NCI-H1417 (cell line): ENCODE results near the gene GLP1R.

ENCODE experiments used
- DNase-seq, 3 experiments: peaks; one replicate each; lab custom pipeline; 2025; lab: John Stamatoyannopoulos, UW

GLP1R gene

GRCh38 chr6:39062014-39062740 lies 13.6 kb downstream of the GLP1R start:
- peak in 2 of 3 experiments; percentile 81 to 94 for DNase-seq

DNA sequence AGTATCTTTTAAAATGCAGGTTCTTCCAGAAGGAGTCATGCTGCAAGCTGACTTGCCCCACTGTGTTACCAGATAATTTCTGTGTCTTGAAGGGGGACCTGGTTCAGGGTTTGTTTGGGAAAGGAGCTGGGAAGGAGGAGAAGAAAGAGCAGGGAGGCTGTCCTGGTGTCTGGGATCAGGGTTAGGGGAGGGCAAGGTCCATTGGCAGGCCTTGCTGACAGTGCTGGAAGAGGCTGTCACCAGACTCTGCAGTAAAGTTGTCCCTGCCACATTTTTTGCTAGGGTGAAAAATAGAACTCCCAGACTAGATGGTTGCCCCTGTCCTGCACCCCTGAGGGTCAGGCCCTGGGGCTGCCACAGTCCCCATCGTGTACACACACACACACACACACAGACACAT lies 14.9 kb downstream of the GLP1R start:
- no peak for DNase-seq

- no peak for DNase-seq
These were observed 17.0 kb downstream of the GLP1R start for GRCh38 chr6:39065561-39065960.

DNA sequence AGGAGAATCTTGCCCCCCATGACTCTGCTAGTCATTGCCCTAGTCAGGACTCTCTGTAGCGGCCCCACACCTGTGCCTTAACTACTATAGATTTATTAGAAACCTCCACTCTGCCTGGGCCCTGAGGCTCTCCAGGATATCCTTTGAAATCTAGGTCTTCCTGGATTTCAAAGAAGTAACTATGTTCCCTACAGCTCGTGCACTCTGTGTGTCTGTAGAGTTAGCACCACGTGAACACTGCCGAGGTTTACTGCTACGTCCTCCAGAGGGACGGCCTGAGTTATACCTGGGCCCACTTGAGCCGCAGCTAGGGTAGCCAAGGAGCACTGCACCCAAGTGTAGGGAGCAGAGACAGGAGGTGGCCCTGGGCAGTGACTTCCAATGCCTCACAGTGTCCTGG lies 19.8 kb downstream of the GLP1R start:
- no peak for DNase-seq

- no peak for DNase-seq
These were observed 24.2 kb downstream of the GLP1R start for GRCh38 chr6:39072830-39073229.

- no peak for DNase-seq
These were observed 25.1 kb downstream of the GLP1R start for GRCh38 chr6:39073471-39074355.

DNA sequence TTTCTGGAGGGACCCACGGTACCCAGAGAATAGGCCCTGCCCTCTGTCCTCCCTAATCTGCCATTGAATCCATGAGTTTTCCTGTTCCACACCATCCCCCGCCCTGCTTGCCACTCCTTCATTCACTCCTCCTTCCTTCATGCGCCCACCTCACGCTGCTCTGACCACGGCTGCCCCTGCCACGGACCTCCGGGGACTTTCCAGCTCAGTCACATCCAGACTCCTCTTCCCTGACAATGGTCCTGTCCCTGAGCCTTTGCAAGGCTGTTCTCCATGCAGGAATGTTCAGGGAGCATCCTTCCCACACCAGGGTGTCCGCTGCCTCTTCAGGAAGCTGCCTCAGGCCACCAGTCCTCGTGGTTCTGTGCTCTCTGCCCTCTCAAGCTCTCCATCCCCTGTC lies 25.9 kb downstream of the GLP1R start:
- no peak for DNase-seq

DNA sequence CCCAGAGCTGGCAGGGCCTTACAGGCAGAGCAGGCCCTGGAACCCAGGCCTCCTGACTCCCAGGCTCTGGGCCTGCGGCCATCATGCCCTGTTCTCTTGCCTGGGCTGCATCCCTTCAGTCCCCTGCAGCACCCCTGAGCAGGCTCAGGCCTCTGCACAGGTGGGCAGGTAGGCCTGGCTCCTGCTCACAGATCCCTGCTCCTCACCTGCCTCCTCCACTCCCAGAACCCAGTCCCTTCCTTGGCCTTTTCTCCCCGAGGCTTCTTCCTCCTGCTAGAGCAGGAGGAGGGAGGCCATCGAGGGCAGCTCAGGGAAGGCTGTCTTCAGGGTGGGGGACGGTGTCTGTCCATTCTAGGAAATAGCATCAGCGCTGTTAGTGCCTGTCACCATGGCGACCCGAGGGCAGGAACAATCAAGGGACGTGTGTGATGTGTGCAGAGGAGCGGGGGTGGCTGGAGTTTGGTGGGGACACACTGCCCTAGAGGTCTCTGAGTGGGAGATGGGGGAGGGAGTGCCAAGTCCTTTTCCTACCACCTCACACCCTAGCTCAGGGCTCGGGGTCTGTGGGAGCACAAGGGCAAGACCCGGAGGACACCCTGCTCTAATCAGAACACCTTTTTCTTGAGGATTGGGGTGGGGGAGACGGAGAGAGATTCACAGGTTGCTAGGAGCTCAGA lies 26.6 kb downstream of the GLP1R start:
- DNase-seq: peak in 2 of 3 experiments; percentile 22 to 53

GRCh38 chr6:39075807-39076622 lies 27.4 kb downstream of the GLP1R start:
- peak in 1 of 3 experiments; percentile 13 for DNase-seq

GRCh38 chr6:39076623-39077535 lies 28.3 kb downstream of the GLP1R start:
- DNase-seq: no peak

DNA sequence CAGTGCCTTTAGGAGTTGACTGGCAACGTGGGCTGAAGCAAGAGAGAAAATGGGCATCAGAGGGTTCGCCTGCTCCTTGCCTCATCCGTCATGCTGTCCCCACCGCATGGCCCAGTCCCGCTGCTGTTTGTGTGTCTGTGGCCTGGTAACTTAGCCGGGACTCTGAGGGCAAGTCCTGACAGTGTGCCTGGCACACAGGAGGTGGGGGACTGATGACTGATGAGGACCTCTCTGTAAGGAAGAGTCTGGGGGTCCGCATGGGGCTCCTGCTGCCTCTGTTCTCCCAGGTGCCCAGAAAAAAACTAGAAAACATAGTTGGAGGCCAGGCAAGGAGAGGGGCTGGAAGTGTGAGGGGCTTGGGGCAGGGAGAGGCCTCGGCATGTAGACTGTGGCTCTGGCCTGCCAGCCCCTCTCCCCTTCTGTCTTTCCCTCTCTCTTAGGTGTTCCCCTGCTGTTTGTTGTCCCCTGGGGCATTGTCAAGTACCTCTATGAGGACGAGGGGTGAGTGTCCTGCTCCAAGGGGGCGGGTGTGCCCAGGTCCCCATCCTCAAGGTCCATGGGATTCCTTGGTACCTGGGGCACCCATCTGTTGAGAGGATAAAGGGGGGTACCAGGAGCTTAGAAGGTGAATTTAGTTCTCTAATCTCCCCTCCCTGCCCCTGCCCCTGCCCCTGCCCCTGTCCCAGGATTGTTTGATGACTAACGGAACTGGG lies 29.5 kb downstream of the GLP1R start:
- no peak for DNase-seq

- no peak for DNase-seq
These were observed 30.1 kb downstream of the GLP1R start for GRCh38 chr6:39078695-39079094.

DNA sequence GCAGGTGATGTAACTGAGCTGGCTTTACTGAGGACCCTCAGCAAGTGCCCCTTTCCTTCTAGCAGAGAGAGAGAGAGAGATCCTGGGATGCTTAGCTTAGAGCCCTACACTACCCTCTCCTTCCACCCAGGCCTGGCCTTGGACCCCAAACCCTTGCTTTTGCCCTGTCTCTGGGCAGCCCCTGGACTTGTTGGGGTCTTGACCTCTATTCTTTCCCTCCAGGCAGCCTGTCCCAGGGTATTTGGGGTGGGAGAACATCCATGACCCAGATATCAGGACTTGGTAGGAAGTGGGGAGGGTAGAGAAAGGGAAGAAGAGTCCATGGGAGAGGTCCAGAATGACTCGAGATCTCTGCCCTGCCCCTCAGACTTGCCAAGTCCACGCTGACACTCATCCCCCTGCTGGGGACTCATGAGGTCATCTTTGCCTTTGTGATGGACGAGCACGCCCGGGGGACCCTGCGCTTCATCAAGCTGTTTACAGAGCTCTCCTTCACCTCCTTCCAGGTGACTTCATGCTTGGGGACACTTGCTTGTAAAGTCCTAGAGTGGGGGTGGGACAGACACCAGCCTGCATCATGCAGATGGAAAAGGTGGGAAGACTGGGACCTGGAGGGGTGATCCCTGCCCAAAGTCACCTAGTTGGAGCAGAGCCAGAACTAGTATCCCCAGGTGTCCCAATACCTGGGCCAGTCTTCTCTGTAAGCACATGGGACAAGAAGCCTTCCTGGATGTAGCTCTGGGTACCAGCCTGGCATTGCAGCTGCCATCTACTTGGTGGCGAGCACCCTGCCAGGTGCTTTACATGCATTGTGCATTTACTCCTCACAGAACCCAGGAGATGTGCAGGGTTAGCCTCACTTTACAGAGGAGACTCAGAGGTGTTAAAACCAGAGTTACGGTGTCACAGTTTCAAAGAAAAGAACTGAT lies 30.9 kb downstream of the GLP1R start:
- DNase-seq: no peak

- DNase-seq: no peak
These were observed 31.8 kb downstream of the GLP1R start for GRCh38 chr6:39080246-39080875.

DNA sequence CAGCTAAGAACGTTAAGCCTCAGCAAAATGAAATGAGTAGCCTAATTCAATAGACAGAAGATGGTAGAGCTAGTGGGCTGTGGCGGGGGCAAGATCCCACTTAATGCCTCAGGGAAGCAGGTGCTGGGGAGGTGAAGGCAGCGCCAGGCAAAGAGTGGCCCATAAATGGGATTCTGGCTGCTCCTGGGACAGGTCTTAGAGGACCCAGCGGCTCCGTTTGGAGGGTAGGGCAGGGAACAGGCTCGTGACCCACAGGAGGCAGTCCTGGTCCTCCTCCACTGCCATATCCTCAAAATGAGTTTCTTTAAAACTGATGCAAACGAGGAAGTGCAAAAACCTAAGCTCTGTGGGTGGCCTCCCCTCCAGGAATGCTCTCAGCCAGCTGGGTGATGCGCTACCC lies 33.7 kb downstream of the GLP1R start:
- DNase-seq: no peak

DNA sequence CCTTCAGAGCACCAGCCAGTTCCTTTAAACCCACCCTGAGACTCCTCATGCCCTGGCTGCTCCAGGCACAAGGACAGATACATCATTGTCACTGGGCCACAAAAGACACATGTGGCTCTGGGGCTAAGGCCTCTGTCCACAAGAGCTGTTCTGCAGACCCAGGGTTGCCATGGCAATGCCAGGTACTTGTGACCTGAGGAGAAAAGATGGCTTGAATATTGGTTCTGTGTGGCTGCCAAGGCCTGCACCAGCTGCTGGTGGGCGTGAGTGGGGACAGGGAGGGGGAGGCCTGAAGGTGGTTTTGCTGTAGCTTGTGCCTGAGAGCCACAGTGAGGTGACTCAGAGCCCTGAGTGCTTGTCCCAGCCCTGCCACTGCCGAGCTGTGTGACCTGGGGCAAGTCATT lies 34.7 kb downstream of the GLP1R start:
- peak; percentile 48 to 81 (median 49) for DNase-seq

DNA sequence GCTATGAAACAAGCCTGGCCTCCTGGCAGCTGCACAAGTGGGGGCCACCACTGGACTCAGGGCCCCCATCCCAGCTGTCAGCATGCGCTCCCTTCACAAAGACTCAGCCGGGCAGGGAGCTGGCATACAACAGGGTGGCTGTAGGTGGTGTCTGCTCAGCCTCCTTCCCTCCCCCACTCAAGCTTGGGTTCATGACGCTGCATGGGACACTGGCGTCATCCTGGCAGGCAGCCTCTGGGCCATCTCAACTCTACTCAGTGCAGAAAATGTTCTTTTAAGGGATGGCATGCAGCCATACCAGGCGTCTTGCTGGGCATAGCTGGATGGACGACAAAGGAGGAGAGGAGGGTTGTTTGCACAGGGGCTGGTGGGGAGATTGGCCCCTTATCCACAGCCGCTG lies 35.9 kb downstream of the GLP1R start:
- DNase-seq: no peak

GRCh38 chr6:39085129-39085797 lies 36.7 kb downstream of the GLP1R start:
- DNase-seq: no peak
